T follicular helper cell (primary cell): ENCODE results near the gene CEP43.

Experiments used
- DNase-seq: peaks from one replicate; pipeline ENCODE4 v3.0.0-alpha.2; 2020; ENCODE audit warnings: low read depth
- total RNA-seq, 2 experiments: gene quantifications; one replicate each; lab custom pipeline; 2026; lab: John Stamatoyannopoulos, UW

CEP43 gene
- 12.7 to 22.8 reads per million in 2 experiments for total RNA-seq

DNA sequence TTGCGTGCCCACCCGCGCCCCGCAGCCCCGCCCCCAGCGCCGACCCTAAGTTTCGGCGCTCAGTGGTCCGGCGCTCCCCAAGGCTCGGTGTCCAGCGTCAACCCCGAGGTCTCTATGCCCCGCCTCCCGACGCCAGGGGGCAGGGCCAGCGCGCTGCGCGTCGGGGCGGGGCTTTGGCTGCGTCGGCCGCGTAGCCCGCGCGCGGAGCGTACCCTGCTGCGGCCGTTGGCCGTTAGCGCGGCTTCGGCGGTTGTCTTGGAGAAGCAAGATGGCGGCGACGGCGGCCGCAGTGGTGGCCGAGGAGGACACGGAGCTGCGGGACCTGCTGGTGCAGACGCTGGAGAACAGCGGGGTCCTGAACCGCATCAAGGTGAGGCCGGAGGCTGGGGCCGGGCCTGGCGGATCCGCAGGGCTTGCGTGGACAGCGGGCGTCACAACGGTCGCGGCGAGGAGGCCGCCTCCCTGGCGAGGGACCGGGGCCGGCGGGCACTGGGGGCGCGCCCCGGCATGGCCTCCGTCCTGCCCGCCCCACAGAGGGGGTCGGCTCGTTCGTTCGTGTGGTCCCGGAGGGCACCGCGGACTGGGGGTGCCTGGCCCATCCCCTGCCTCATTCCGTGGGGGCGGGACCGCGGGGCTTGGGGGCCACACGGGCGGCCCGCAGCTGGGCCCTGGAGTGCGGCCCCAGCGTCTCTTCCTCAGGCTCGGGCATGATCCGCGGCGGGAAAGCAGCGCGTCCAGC is at the start of gene CEP43:
Gene CEP43, plus strand, starts transcription at position 253 of the 739 bp plus-strand sequence. Its CDS starts 16 bp downstream, at position 269.
- peak; percentile 71 for DNase-seq

DNA sequence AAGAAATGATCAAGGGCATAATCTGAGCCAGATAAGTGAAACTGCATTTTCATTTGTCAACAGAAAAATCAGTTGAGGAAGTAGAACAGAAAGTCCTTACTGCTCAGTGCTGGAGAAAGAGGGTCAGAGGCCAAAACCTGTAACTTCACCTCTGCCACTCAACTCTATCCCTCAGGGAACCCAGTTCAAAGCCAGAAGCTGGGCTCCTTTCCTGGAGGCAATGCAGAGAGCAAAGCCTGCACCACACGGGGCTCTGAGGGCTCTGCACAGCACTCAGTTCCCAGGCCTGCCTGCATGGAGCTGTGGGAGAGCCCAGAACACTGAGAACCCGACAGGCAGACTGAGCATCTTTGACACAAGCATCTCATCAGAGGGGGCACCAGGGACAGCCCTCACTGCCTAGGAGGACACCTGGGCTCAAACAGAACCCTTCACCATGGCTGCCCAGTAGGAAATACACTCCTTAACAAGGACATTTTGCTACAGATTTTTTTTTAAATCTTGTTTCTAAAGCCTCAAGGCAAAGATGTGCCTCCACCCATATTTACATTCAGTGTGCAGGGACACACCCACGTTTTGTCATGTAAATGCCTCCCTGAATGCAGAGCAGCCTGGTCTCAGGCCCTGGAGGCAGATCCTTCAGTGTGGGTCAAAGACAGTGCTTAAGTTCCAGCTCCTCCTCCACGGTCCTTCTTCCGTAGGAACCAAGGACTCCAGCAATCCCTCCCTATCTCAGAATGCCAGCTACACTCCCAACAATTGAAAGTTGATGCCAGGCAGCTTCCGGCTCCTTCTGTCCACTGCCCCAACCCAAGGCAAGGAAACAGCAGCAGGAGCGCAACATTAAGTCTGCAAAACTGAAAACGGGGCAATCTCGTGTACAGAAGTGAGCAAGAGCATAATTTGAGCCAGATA is 49.4 kb upstream of the CEP43 start:
- DNase-seq = no peak

- no peak for DNase-seq
Observed at GRCh38 chr6:166950443-166950821, 48.8 kb upstream of the CEP43 start.

- DNase-seq = peak; percentile 64
Observed at GRCh38 chr6:166950892-166951669, 48.1 kb upstream of the CEP43 start.

DNA sequence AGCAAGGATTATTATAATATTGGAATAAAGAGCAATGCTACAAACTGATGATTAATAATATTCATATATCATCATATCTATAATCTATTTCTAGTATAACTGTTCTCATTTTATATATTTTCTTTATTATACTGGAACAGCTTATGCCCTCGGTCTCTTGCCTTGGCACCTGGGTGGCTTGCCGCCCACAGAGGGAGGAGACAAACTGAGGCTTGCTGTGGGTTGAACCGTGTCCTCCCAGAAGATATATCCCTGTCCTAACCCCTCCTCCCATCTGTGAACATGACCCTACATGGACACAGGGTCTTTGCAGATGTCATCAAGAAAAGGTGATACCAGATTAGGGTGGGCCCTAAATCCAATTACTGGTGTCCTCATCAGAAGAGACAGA is 47.5 kb upstream of the CEP43 start:
- no peak for DNase-seq

DNA sequence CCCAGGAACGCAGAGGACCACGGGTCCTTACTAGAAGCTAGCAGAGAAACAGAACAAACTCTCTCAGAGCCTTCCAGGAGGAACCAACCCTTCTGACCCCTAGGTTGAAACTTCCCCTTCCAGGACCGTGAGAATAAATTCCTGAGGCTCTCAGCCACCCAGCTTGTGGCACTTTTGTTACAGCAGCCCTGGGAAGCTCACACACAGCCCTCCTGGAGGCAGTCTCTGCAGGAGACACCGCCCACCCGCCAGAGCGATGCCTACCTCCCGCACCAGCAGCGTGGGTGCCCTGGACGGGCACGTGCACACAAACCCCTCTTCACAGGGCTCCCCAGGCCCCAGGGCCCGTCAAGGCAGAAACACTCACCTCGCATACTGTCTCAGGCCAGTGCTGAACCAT is 47.1 kb upstream of the CEP43 start:
- no peak for DNase-seq

GRCh38 chr6:166952567-166953486 is 46.4 kb upstream of the CEP43 start:
- DNase-seq = no peak

DNA sequence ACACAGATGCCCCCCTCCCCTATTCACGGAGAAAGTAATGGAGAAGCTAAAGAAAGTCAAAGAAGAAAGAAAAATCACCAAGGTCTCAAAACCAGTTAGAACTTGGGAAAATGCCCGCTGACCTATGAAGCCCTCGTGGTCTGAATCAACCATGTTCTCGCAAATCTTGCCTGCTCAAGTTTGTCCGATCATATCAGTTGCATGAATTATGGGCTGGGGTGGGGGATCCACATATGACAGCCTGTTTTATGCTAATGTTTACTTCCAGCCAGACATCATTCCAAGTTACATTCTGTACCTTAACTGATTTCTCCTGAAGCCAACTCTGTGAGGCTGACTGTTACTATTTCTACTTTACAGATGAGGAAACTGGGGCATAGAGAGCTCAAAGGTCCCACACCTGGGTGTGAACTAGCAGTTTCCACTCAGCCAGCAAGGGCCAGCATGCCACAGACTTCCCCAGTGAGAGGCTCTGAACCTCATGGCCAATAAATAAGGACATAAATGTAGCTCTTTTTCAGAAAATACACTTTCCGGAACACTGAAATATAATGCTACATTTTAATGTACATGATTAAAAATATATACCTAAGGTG is 45.0 kb upstream of the CEP43 start:
- DNase-seq = no peak

DNA sequence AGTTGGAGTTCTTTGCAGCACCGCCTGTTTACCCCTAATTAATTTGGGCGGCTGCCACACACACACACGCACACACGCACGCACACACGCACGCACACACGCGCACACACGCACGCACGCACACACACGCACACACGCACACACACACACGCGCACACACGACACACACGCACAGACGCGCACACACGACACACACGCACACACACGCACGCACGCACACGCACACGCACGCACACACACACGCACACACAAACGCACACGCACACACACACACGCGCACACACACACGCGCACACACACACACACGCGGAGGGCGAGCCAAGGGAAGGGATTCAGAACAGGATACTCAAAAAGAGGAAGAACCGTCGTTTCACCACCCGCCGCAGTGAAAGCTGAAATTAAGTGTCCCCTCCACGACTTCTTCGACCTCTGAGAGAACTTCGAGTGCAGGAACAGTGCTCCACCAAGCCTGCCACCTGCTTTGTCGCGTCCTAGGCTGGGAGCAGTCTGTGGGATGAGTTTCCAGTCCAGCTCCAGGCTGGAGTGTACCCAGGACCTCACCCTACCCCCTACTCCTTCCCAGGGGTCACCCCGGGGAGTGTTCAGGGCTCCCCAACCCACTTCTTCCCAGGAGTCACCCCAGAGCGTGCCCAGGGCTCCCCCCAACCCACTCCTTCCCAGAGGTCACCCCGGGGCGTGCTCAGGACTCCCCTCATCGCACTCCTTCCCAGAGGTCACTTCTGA is 43.9 kb upstream of the CEP43 start:
- no peak for DNase-seq

DNA sequence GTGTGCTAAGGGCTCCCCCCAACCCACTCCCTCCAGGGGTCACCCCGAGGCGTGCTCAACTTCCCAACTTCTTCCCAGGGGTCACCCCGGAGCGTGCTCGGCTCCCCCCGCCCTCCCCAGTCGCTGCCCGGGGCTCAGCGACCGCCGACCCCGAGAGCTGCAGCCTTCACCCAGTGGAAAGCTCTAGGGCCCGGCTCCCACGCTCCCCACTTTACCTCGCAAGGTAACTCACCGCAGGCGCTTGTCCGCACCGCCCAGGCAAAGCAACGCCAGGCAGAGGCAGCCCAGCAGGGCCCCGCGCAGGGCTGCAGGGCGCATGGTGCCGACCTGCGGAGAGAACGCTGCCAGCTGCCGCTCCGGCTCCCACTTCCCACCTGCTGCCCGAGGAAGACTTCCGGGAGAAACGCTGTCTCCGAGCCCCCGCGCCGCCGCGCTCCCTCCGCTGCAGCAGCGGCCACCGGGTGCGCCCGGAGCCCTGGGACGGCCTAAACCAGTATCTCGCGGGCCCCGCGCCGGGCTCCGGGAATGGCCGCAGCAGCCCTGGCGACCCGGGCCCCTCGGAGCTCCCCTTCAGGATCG is 43.2 kb upstream of the CEP43 start:
- DNase-seq = no peak

DNA sequence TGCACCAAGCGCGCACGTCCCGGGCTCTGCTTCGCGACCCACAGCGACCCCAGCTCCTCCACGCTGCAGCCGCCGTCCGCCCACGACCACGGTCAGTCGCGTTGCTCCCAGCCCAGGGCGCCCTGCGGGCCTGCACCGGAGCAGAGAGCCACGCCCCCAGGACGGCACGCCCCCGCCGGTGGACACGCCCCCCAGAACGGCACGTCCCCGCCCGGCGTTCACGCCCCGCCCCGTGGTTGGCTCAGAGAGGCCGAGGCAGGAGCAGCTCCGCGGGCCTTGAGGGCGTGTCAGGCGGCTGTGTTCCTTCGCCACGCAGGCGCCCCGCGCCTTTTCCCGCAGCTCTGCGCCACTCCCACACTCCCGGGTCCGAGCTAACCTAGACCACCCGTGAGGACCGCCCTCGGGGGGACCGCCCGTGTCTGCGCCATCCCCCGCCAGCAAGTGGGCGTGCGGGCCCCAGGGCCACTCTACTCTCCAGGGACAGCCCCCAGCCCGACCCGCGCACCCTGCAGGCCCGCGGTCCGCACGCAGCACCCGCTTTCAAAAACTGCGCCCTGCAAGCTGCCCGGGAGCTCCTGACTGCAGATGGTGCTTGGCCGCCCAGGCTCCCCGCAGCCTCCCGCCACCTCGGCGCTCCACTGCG is 42.6 kb upstream of the CEP43 start, which contains the start of gene RNASET2:
Gene RNASET2, minus strand, starts transcription at position 107 of the 643 bp plus-strand sequence. CDS start 368 bp downstream, outside the sequence.
- DNase-seq = peak; percentile 97

- no peak for DNase-seq
Observed at GRCh38 chr6:166957087-166957804, 42.0 kb upstream of the CEP43 start.

- DNase-seq = no peak
Observed at GRCh38 chr6:166957805-166958076, 41.5 kb upstream of the CEP43 start.

DNA sequence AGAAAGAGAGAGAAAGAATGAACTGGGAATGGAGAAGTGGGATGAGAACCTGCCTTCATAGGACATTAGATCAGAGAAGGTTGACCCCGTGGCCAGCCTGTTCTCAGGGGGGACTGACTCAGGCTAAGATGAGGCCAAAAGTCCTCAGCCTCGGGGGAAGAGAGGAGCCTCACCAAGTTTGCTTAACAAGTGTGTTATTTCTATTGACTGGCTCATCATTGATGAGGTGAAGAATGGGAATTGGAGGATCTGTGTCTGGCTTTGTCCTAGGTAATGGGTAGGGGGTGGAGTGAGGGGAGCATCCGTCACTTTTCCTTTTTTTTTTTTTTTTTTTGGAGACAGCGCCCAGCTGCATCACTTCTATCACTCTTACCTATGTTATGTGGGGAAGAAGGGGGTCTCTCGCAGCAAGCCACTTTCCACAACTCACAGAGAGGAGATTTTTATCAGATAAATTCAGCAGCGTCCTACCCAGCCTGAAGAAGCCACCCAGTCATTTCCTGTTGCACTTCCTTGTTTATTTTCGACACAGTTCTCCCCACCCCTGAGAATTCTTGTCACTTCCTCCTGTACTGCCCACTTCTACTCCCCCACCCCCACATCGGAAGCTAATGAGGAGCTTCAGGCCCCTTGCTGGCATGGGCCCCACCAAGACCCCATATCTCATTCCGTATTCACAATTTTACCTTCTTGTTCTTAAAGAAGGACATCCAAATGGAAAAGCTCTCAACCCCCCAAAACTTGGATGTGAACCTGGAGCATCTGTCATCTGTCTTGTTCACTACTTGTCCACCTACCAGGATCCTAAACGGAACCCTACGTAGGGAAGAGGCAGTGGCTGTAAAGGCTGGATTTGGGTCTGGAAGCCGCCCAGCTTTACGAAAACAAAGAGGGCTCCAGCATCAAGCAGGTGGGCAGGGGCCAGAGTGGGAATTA is 40.0 kb upstream of the CEP43 start:
- DNase-seq = peak; percentile 48

- DNase-seq = no peak
Observed at GRCh38 chr6:166959911-166960608, 39.1 kb upstream of the CEP43 start.

- DNase-seq = no peak
Observed at GRCh38 chr6:166960609-166960978, 38.6 kb upstream of the CEP43 start.

DNA sequence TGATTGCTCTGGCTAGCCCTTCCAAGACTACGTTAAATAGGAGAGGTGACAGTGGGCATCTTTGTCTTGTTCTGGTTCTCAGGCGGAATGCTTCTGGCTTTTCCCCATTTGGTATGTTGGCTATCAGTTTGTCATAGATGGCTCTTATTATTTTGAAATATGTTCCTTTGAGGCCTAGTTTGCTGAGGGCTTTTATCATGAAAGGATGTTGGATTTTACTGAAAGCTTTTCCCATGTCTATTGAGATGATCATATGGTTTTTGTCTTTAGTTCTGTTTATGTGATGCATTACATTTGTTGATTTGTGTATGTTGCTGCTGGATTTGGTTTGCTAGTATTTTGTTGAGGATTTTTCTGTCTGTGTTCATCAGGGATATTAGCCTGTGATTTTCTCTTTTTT is 32.9 kb upstream of the CEP43 start:
- DNase-seq = no peak
